Trophoblast cell (in vitro differentiated cells and primary cell): Measurements from ENCODE around the gene TNP2.
"Not testable (repeated sequence)": the region's sequence is repeated elsewhere in the genome, so short reads cannot be mapped to it uniquely, and the experiment has no call there.

Experiments used
- DNase-seq, 2 donors: peaks; one replicate each; pipeline ENCODE4 v3.0.0-alpha.2; 2016
- H2AFZ ChIP-seq: 2 replicates; pipeline ENCODE4 v1.6.1; 2013; ENCODE audit warnings: low read length, moderate library complexity, mild to moderate bottlenecking; ENCODE audit not compliant: insufficient read depth, poor library complexity
- H2AK5ac ChIP-seq: 2 replicates; pipeline ENCODE4 v1.6.1; 2013; ENCODE audit warnings: mild to moderate bottlenecking, low read length
- H2BK120ac ChIP-seq: 2 replicates; pipeline ENCODE4 v1.6.1; 2013; ENCODE audit warnings: low read length, mild to moderate bottlenecking, moderate library complexity; ENCODE audit not compliant: insufficient read depth, poor library complexity
- H2BK12ac ChIP-seq: 2 replicates; pipeline ENCODE4 v1.6.1; 2013; ENCODE audit warnings: mild to moderate bottlenecking, low read length, moderate library complexity
- H2BK5ac ChIP-seq: 2 replicates; pipeline ENCODE4 v1.6.1; 2013; ENCODE audit warnings: low read length, low read depth, moderate library complexity, mild to moderate bottlenecking; ENCODE audit not compliant: poor library complexity
- H3K14ac ChIP-seq: 2 replicates; pipeline ENCODE4 v1.6.1; 2013; ENCODE audit warnings: mild to moderate bottlenecking, low read length
- H3K18ac ChIP-seq: 2 replicates; pipeline ENCODE4 v1.6.1; 2013; ENCODE audit warnings: mild to moderate bottlenecking, low read length
- H3K23ac ChIP-seq: 2 replicates; pipeline ENCODE4 v1.6.1; 2013; ENCODE audit warnings: low read length
- H3K27ac ChIP-seq: 2 replicates; pipeline ENCODE4 v1.5.1; 2013; ENCODE audit warnings: low read depth, mild to moderate bottlenecking, inconsistent platforms, low read length, moderate library complexity
- H3K27me3 ChIP-seq: 2 replicates; pipeline ENCODE4 v1.6.1; 2013; ENCODE audit warnings: inconsistent platforms, mild to moderate bottlenecking, low read length, moderate library complexity; ENCODE audit not compliant: insufficient read depth
- H3K36me3 ChIP-seq, 2 experiments: 1 replicate in 1 of 2; 2 replicates in 1 of 2; pipeline ENCODE4 v1.6.1; 2013; ENCODE audit warnings: low read length in 2 of 2, mild to moderate bottlenecking in 2 of 2, moderate library complexity in 1 of 2; ENCODE audit not compliant: insufficient read depth in 2 of 2, control insufficient read depth in 1 of 2
- H3K4ac ChIP-seq: 2 replicates; pipeline ENCODE4 v1.6.1; 2013; ENCODE audit warnings: low read depth, mild to moderate bottlenecking, low read length, moderate library complexity
- H3K4me1 ChIP-seq, 2 experiments: 1 replicate in 1 of 2; 2 replicates in 1 of 2; pipeline ENCODE4 v1.6.1; 2013; ENCODE audit warnings: low read length in 2 of 2, mild to moderate bottlenecking in 2 of 2, moderate library complexity in 1 of 2; ENCODE audit not compliant: insufficient read depth in 2 of 2, control insufficient read depth in 1 of 2
- H3K4me2 ChIP-seq: 2 replicates; pipeline ENCODE4 v1.6.1; 2013; ENCODE audit warnings: inconsistent platforms, mild to moderate bottlenecking, low read length, moderate library complexity
- H3K4me3 ChIP-seq: 2 replicates; pipeline ENCODE4 v1.5.1; 2013; ENCODE audit warnings: mild to moderate bottlenecking, low read depth, low read length, inconsistent platforms
- H3K79me1 ChIP-seq: one replicate; pipeline ENCODE4 v1.6.1; 2013; ENCODE audit warnings: low read length
- H3K79me2 ChIP-seq: 2 replicates; pipeline ENCODE4 v1.6.1; 2013; ENCODE audit warnings: low read length, mild to moderate bottlenecking; ENCODE audit not compliant: control insufficient read depth, insufficient read depth, poor library complexity
- H3K9ac ChIP-seq: 2 replicates; pipeline ENCODE4 v1.6.1; 2013; ENCODE audit warnings: mild to moderate bottlenecking, low read length
- H3K9me3 ChIP-seq: 2 replicates; pipeline ENCODE4 v1.6.1; 2013; ENCODE audit warnings: low read depth, mild to moderate bottlenecking, control low read depth, inconsistent platforms, low read length; ENCODE audit not compliant: insufficient read depth
- H4K12ac ChIP-seq: 2 replicates; pipeline ENCODE4 v1.6.1; 2013; ENCODE audit warnings: low read depth, mild to moderate bottlenecking, low read length, moderate library complexity
- H4K8ac ChIP-seq: 2 replicates; pipeline ENCODE4 v1.6.1; 2013; ENCODE audit warnings: low read depth, mild to moderate bottlenecking, low read length, moderate library complexity
- H4K91ac ChIP-seq: one replicate; pipeline ENCODE4 v1.6.1; 2013; ENCODE audit warnings: low read depth, mild to moderate bottlenecking, low read length, moderate library complexity
- WGBS: extraction: QIAGEN DNeasy Blood & Tissue Kit; methylation state at CpG from one replicate; pipeline ENCODE4 v1.1.7; 2013; ENCODE audit warnings: missing lambda C conversion rate; ENCODE audit not compliant: insufficient read length, insufficient coverage; ENCODE audit errors: extremely low coverage; 5-methylcytosine and 5-hydroxymethylcytosine counted together

The TNP2 gene

GRCh38 chr16:11301645-11302501, 32.7 kb upstream of the TNP2 start:
- Histone ChIP-seq H4K91ac (peak overlapping the region; percentile 39), H3K36me3 (no peaks in the 10 kb centered on the region), H3K27me3 (no peaks in the 10 kb centered on the region), H2BK5ac (no peak overlapping the region), H3K9me3 (no peaks in the 10 kb centered on the region), H3K4me1 (peaks cover 9 to 17% of the 10 kb centered on the region in 2 experiments), H3K9ac (no peak overlapping the region), H3K4me3 (no peak overlapping the region), H3K23ac (no peak overlapping the region), H3K4me2 (no peak overlapping the region), H4K12ac (no peak overlapping the region), H2BK12ac (peak overlapping the region; percentile 65), H3K79me1 (peaks cover 4% of the 10 kb centered on the region), H3K14ac (no peak overlapping the region), H2AK5ac (peak overlapping the region; percentile 36), H2AFZ (no peak overlapping the region), H3K27ac (no peak overlapping the region), H2BK120ac (peak overlapping the region; percentile 45), H3K4ac (no peak overlapping the region), H4K8ac (no peak overlapping the region), H3K18ac (no peak overlapping the region), H3K79me2 (no peaks in the 10 kb centered on the region)
- no CpG with 5 or more reads among the region's 4 CpGs for WGBS
- no peak for DNase-seq

GRCh38 chr16:11300560-11300892, 31.4 kb upstream of the TNP2 start:
- Histone ChIP-seq H3K4ac (no peak overlapping the region), H4K12ac (no peak overlapping the region), H3K4me3 (no peak overlapping the region), H2BK5ac (no peak overlapping the region), H3K79me2 (no peaks in the 10 kb centered on the region), H4K8ac (no peak overlapping the region), H3K4me1 (peaks cover 9 to 25% of the 10 kb centered on the region in 2 experiments), H4K91ac (no peak overlapping the region), H3K9me3 (no peaks in the 10 kb centered on the region), H3K36me3 (no peaks in the 10 kb centered on the region), H2AFZ (no peak overlapping the region), H3K18ac (no peak overlapping the region), H3K4me2 (no peak overlapping the region), H3K27ac (no peak overlapping the region), H3K79me1 (peaks cover 6% of the 10 kb centered on the region), H2BK12ac (peak overlapping the region; percentile 8), H3K9ac (no peak overlapping the region), H2BK120ac (no peak overlapping the region), H2AK5ac (no peak overlapping the region), H3K14ac (no peak overlapping the region), H3K27me3 (no peaks in the 10 kb centered on the region), H3K23ac (no peak overlapping the region)
- no peak for DNase-seq
- WGBS = no CpG with 5 or more reads among the region's 7 CpGs

DNA sequence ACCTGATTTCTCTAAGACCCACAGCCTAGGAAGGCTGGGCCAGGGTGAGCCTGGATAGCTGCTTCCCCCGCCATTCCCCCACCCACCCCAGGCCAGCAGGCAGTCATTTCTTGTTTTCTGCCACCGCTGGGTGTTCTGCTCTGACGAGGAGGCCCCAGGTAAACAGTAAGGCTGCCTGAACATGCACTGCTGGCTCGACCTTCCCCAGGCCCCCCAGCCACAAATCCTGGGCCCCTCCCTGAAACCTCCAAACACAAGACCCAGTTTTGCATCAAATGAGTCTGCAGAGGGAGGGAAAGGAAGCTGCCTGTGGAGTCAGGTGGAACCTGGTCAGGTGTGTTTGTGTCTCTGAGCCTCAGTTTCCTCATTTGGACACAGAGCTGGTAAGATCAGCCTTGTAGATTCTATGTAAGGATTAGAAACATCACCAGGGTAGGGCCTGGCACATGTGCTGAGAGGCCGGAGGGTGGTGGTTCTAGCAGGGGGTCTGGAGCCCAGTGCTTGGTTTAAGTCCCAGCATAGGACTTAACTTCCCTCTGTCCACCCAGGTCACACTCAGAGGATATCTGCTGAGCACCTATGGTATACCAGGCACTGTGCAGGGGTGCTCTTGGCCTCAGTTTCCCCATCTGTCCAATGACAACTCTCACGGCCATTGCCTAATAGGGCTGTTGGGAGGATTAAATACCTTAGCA, 30.9 kb upstream of the TNP2 start:
- Histone ChIP-seq H3K18ac (no peak overlapping the region), H3K27me3 (no peaks in the 10 kb centered on the region), H4K8ac (no peak overlapping the region), H3K79me1 (peaks cover 6% of the 10 kb centered on the region), H3K27ac (no peak overlapping the region), H2AFZ (no peak overlapping the region), H2BK120ac (no peak overlapping the region), H3K4me1 (peaks cover 9 to 25% of the 10 kb centered on the region in 2 experiments), H2AK5ac (no peak overlapping the region), H3K79me2 (no peaks in the 10 kb centered on the region), H3K9ac (no peak overlapping the region), H3K14ac (no peak overlapping the region), H4K91ac (no peak overlapping the region), H2BK5ac (no peak overlapping the region), H4K12ac (no peak overlapping the region), H2BK12ac (no peak overlapping the region), H3K23ac (no peak overlapping the region), H3K4me3 (no peak overlapping the region), H3K9me3 (no peaks in the 10 kb centered on the region), H3K36me3 (no peaks in the 10 kb centered on the region), H3K4ac (no peak overlapping the region), H3K4me2 (no peak overlapping the region)
- DNase-seq = no peak
- no CpG with 5 or more reads among the region's 6 CpGs for WGBS

GRCh38 chr16:11298950-11299547, 29.9 kb upstream of the TNP2 start:
- H2BK120ac ChIP-seq, H3K79me2 ChIP-seq, DNase-seq, H4K91ac ChIP-seq, H3K27ac ChIP-seq, H4K12ac ChIP-seq, H2BK12ac ChIP-seq, H3K18ac ChIP-seq, H3K9me3 ChIP-seq, H3K23ac ChIP-seq, H3K4me3 ChIP-seq, H2BK5ac ChIP-seq, H3K4ac ChIP-seq, H3K36me3 ChIP-seq, H2AFZ ChIP-seq, H3K14ac ChIP-seq, H3K4me2 ChIP-seq, H3K27me3 ChIP-seq, H4K8ac ChIP-seq, H3K9ac ChIP-seq, H2AK5ac ChIP-seq, H3K79me1 ChIP-seq: not testable (repeated sequence)
- H3K4me1 ChIP-seq = peaks cover 9 to 25% of the 10 kb centered on the region in 2 experiments
- WGBS = no CpG with 5 or more reads among the region's 13 CpGs
